Ectodermal cell (in vitro differentiated cells): Measurements from ENCODE around the gene TAS2R60.
"Not testable (repeated sequence)": the region's sequence is repeated elsewhere in the genome, so short reads cannot be mapped to it uniquely, and the experiment has no call there.

Experiments used
- H3K27ac ChIP-seq: 2 replicates; pipeline ENCODE4 v1.7.0; 2013; ENCODE audit warnings: mild to moderate bottlenecking, low read depth, low read length; ENCODE audit not compliant: insufficient read depth, poor library complexity, severe bottlenecking
- H3K27me3 ChIP-seq: 2 replicates; pipeline ENCODE4 v1.7.0; 2013; ENCODE audit warnings: mild to moderate bottlenecking, low read length; ENCODE audit not compliant: insufficient read depth, control insufficient read depth, poor library complexity, severe bottlenecking
- H3K36me3 ChIP-seq: one replicate; pipeline ENCODE4 v1.7.0; 2013; ENCODE audit warnings: low read length; ENCODE audit not compliant: control insufficient read depth, insufficient read depth
- H3K4me1 ChIP-seq: one replicate; pipeline ENCODE4 v1.7.0; 2013; ENCODE audit warnings: low read length; ENCODE audit not compliant: control insufficient read depth, insufficient read depth
- H3K4me3 ChIP-seq: 2 replicates; pipeline ENCODE4 v1.7.0; 2013; ENCODE audit warnings: low read depth, low read length, control low read depth; ENCODE audit not compliant: insufficient read depth
- H3K9me3 ChIP-seq: 2 replicates; pipeline ENCODE4 v1.7.0; 2013; ENCODE audit warnings: mild to moderate bottlenecking, low read length, moderate library complexity; ENCODE audit not compliant: control insufficient read depth
- WGBS, 2 experiments: methylation state at CpG; one replicate each; pipeline ENCODE4 v1.1.7; 2013; ENCODE audit warnings: missing lambda C conversion rate in 2 of 2; 5-methylcytosine and 5-hydroxymethylcytosine counted together

The TAS2R60 gene

GRCh38 chr7:143399642-143400041 lies 43.6 kb upstream of the TAS2R60 start:
- Histone ChIP-seq H3K4me1 (no peaks in the 10 kb centered on the region), H3K27me3 (no peaks in the 10 kb centered on the region), H3K9me3 (no peaks in the 10 kb centered on the region), H3K36me3 (no peaks in the 10 kb centered on the region), H3K4me3 (no peak overlapping the region), H3K27ac (no peak overlapping the region)
- 95 to 97% methylated on average over 20 of the region's 20 CpGs for WGBS, 2 experiments

- H3K36me3 ChIP-seq, result no peaks in the 10 kb centered on the region
Observed at GRCh38 chr7:143401265-143401664, 42.0 kb upstream of the TAS2R60 start.

GRCh38 chr7:143402233-143402632 lies 41.0 kb upstream of the TAS2R60 start:
- not testable (repeated sequence) for H3K9me3 ChIP-seq, H3K27ac ChIP-seq, H3K4me1 ChIP-seq, H3K4me3 ChIP-seq, H3K36me3 ChIP-seq, H3K27me3 ChIP-seq
- WGBS, 2 experiments, result 87 to 97% methylated on average over 3 to 4 of the region's 4 CpGs

More at GRCh38 chr7:143401265-143401664, 42.0 kb upstream of the TAS2R60 start:
- H3K9me3 ChIP-seq, result no peaks in the 10 kb centered on the region
- WGBS, 2 experiments, result 96% methylated on average over 12 of the region's 12 CpGs
- no peak overlapping the region for H3K27ac ChIP-seq
- H3K27me3 ChIP-seq, result no peaks in the 10 kb centered on the region
- no peaks in the 10 kb centered on the region for H3K4me1 ChIP-seq
- no peak overlapping the region for H3K4me3 ChIP-seq

GRCh38 chr7:143405173-143406001 lies 37.9 kb upstream of the TAS2R60 start:
- peaks cover 22% of the 10 kb centered on the region for H3K27me3 ChIP-seq
- no peak overlapping the region for H3K4me3 ChIP-seq
- H3K27ac ChIP-seq, result no peak overlapping the region
- WGBS, 2 experiments, result 68 to 69% methylated on average over 9 of the region's 9 CpGs
- no peaks in the 10 kb centered on the region for H3K36me3 ChIP-seq
- peaks cover 17% of the 10 kb centered on the region for H3K4me1 ChIP-seq
- no peaks in the 10 kb centered on the region for H3K9me3 ChIP-seq

- H3K27ac ChIP-seq, result no peak overlapping the region
- H3K9me3 ChIP-seq, result no peaks in the 10 kb centered on the region
- peaks cover 22% of the 10 kb centered on the region for H3K27me3 ChIP-seq
- WGBS, 2 experiments, result 40 to 49% methylated on average over 3 of the region's 3 CpGs
- no peak overlapping the region for H3K4me3 ChIP-seq
- H3K36me3 ChIP-seq, result no peaks in the 10 kb centered on the region
- H3K4me1 ChIP-seq, result peaks cover 20% of the 10 kb centered on the region
Observed at GRCh38 chr7:143406002-143406357, 37.3 kb upstream of the TAS2R60 start.

GRCh38 chr7:143407287-143408251 lies 35.7 kb upstream of the TAS2R60 start:
- Histone ChIP-seq H3K9me3 (no peaks in the 10 kb centered on the region), H3K27ac (no peak overlapping the region), H3K27me3 (peaks cover 22% of the 10 kb centered on the region), H3K4me1 (peaks cover 20% of the 10 kb centered on the region), H3K36me3 (no peaks in the 10 kb centered on the region), H3K4me3 (no peak overlapping the region)
- 31 to 32% methylated on average over 13 of the region's 13 CpGs for WGBS, 2 experiments

GRCh38 chr7:143408252-143408685 lies 35.0 kb upstream of the TAS2R60 start:
- no peak overlapping the region for H3K27ac ChIP-seq
- WGBS, 2 experiments, result 4 to 5% methylated on average over 20 of the region's 20 CpGs
- H3K4me1 ChIP-seq, result peaks cover 20% of the 10 kb centered on the region
- H3K27me3 ChIP-seq, result peaks cover 22% of the 10 kb centered on the region
- H3K4me3 ChIP-seq, result no peak overlapping the region
- no peaks in the 10 kb centered on the region for H3K36me3 ChIP-seq
- H3K9me3 ChIP-seq, result no peaks in the 10 kb centered on the region

GRCh38 chr7:143408686-143409561 lies 34.3 kb upstream of the TAS2R60 start, which contains the start of gene EPHA1:
EPHA1 (minus strand) TSS chr7:143408856; CDS start chr7:143408805, 51 bp downstream.
- Histone ChIP-seq H3K9me3 (no peaks in the 10 kb centered on the region), H3K27ac (no peak within 1 kb of the TSS), H3K27me3 (peaks cover 22% of the 10 kb centered on the region), H3K4me1 (peaks cover 20% of the 10 kb centered on the region), H3K4me3 (peak within 1 kb of the TSS; percentile 34), H3K36me3 (no peaks in the 10 kb centered on the region)
- WGBS, 2 experiments, result 7% methylated on average over 39 of the region's 39 CpGs

GRCh38 chr7:143410521-143411004 lies 32.7 kb upstream of the TAS2R60 start:
- 9 to 11% methylated on average over 6 of the region's 6 CpGs for WGBS, 2 experiments
- H3K27me3 ChIP-seq, result peaks cover 22% of the 10 kb centered on the region
- H3K27ac ChIP-seq, result no peak overlapping the region
- no peaks in the 10 kb centered on the region for H3K36me3 ChIP-seq
- no peak overlapping the region for H3K4me3 ChIP-seq
- H3K4me1 ChIP-seq, result peaks cover 20% of the 10 kb centered on the region
- H3K9me3 ChIP-seq, result no peaks in the 10 kb centered on the region
